MM.1S (cell line): ENCODE data around the gene KLHDC7A.

Experiments used
- CTCF ChIP-seq: fragments of 300-600 bp; sonication (generic); IDR thresholded peaks from 2 replicates; pipeline ENCODE4 v1.5.1; 2016; ENCODE audit warnings: antibody characterized with exemption, low read length, mixed read lengths
- EZH2 ChIP-seq: fragments of 300-600 bp; sonication (generic); optimal IDR thresholded peaks from 2 replicates; pipeline ENCODE3; 2017; ENCODE audit warnings: low read depth, mild to moderate bottlenecking, antibody characterized with exemption, low read length, mixed read lengths
- EZH2phosphoT487 ChIP-seq: fragments of 300-600 bp; sonication (generic); IDR thresholded peaks from 2 replicates; pipeline ENCODE4 v1.6.1; 2018; ENCODE audit warnings: antibody characterized with exemption, low read length

GRCh38 chr1:18534810-18535205 is 54.1 kb downstream of the KLHDC7A start:
- no peak for TF ChIP-seq EZH2
- no peak for TF ChIP-seq CTCF
- TF ChIP-seq EZH2phosphoT487, result no peak
